Tibial artery (tissue), 4 donors: Measurements from ENCODE around the gene C17orf67.

Experiments
- DNase-seq, 2 donors: peaks; one replicate each; pipeline ENCODE4 v3.0.0-alpha.2; 2019
- H3K27ac ChIP-seq, 2 donors: fragments of 200-600 bp; sonication (generic) in 1 of 2; 1 replicate in 1 of 2; 2 replicates in 1 of 2; pipeline ENCODE4 v1.5.1; 2018 to 2019; ENCODE audit warnings: mild to moderate bottlenecking in 1 of 2
- H3K27me3 ChIP-seq, 2 donors: fragments of 200-600 bp; sonication (generic) in 1 of 2; one replicate each; pipeline versions ENCODE4 v1.5.1 to v1.6.0; 2016 to 2019
- H3K36me3 ChIP-seq, 3 donors: fragments of 200-600 bp; sonication (generic) in 2 of 3; one replicate each; pipeline ENCODE4 v1.5.1; 2016 to 2019; ENCODE audit warnings: mild to moderate bottlenecking in 2 of 3
- H3K4me1 ChIP-seq, 4 donors: fragments of 200-600 bp; sonication (generic) in 2 of 4; 1 replicate in 3 of 4; 2 replicates in 1 of 4; pipeline ENCODE4 v1.5.1; 2016 to 2019
- H3K4me3 ChIP-seq, 2 donors: fragments of 200-600 bp; sonication (generic) in 1 of 2; 1 replicate in 1 of 2; 2 replicates in 1 of 2; pipeline ENCODE4 v1.5.1; 2018 to 2019; ENCODE audit warnings: mild to moderate bottlenecking in 2 of 2
- H3K9me3 ChIP-seq, 3 donors: fragments of 200-600 bp; sonication (generic) in 1 of 3; one replicate each; pipeline ENCODE4 v1.5.1; 2016 to 2019
- CTCF ChIP-seq, 2 experiments: fragments of 200-600 bp in 1 of 2; fragments of 450-650 bp in 1 of 2; IDR thresholded peaks; one replicate each; pipeline ENCODE4 v1.5.1; 2017 to 2019; ENCODE audit warnings: antibody characterized with exemption in 2 of 2, mild to moderate bottlenecking in 1 of 2, moderate library complexity in 1 of 2
- intact Hi-C: fragments of 100-400 bp; cut with DNase I; formaldehyde crosslinking; loops from one replicate; pipeline ENCODE4 v1.15.0; 2023; ENCODE audit warnings: low total_unique reads

The C17orf67 gene

GRCh38 chr17:56821847-56822534, 11.7 kb downstream of the C17orf67 start:
- H3K9me3 ChIP-seq = no peaks in the 10 kb centered on the region
- no peak overlapping the region for H3K4me3 ChIP-seq
- intact Hi-C loops = loop anchor here (5.0 kb wide), 1 partner anchor 115 kb away; no protein-coding TSS in a partner anchor
- no peak overlapping the region for H3K27ac ChIP-seq
- DNase-seq = no peak
- H3K27me3 ChIP-seq = no peaks in the 10 kb centered on the region
- no peaks in the 10 kb centered on the region for H3K36me3 ChIP-seq
- peaks cover 0 to 4% (median 4%) of the 10 kb centered on the region in 4 donors for H3K4me1 ChIP-seq
- TF ChIP-seq CTCF (IDR thresholded peaks at IDR 0.05) = no peak

GRCh38 chr17:56820207-56820606, 13.5 kb downstream of the C17orf67 start:
- H3K4me1 ChIP-seq = peaks cover 0 to 4% (median 4%) of the 10 kb centered on the region in 4 donors
- intact Hi-C loops = loop anchor here (5.0 kb wide), 1 partner anchor 117 kb away; no protein-coding TSS in a partner anchor
- H3K27me3 ChIP-seq = no peaks in the 10 kb centered on the region
- H3K27ac ChIP-seq = no peak overlapping the region
- no peak overlapping the region for H3K4me3 ChIP-seq
- peaks cover 0 to 4% (median 0%) of the 10 kb centered on the region in 3 donors for H3K36me3 ChIP-seq
- DNase-seq = no peak
- H3K9me3 ChIP-seq = no peaks in the 10 kb centered on the region
- TF ChIP-seq CTCF (IDR thresholded peaks at IDR 0.05) = no peak

GRCh38 chr17:56819431-56820145, 14.1 kb downstream of the C17orf67 start:
- intact Hi-C loops = loop anchor here (5.0 kb wide), 1 partner anchor 118 kb away; no protein-coding TSS in a partner anchor
- H3K27me3 ChIP-seq = no peaks in the 10 kb centered on the region
- H3K4me1 ChIP-seq = peaks cover 0 to 4% (median 4%) of the 10 kb centered on the region in 4 donors
- TF ChIP-seq CTCF (IDR thresholded peaks at IDR 0.05) = peak; percentile 81 to 82
- DNase-seq = peak in 1 of 2 donors; percentile 64
- peaks cover 0 to 4% (median 0%) of the 10 kb centered on the region in 3 donors for H3K36me3 ChIP-seq
- H3K9me3 ChIP-seq = no peaks in the 10 kb centered on the region
- no peak overlapping the region for H3K27ac ChIP-seq
- no peak overlapping the region for H3K4me3 ChIP-seq

- no peak for TF ChIP-seq CTCF (IDR thresholded peaks at IDR 0.05)
- Histone ChIP-seq H3K36me3 (peaks cover 0 to 4% (median 0%) of the 10 kb centered on the region in 3 donors), H3K4me1 (peaks cover 0 to 4% (median 4%) of the 10 kb centered on the region in 4 donors), H3K27ac (no peak overlapping the region), H3K4me3 (no peak overlapping the region), H3K9me3 (no peaks in the 10 kb centered on the region), H3K27me3 (no peaks in the 10 kb centered on the region)
- DNase-seq = no peak
- intact Hi-C loops = no loop called here
These were observed 14.7 kb downstream of the C17orf67 start for GRCh38 chr17:56819030-56819429.

- H3K27ac ChIP-seq = no peak overlapping the region
- H3K4me3 ChIP-seq = no peak overlapping the region
- H3K36me3 ChIP-seq = peaks cover 0 to 4% (median 0%) of the 10 kb centered on the region in 3 donors
- TF ChIP-seq CTCF (IDR thresholded peaks at IDR 0.05) = no peak
- no peak for DNase-seq
- intact Hi-C loops = no loop called here
- no peaks in the 10 kb centered on the region for H3K9me3 ChIP-seq
- peaks cover 0 to 4% (median 4%) of the 10 kb centered on the region in 4 donors for H3K4me1 ChIP-seq
- no peaks in the 10 kb centered on the region for H3K27me3 ChIP-seq
These were observed 16.7 kb downstream of the C17orf67 start for GRCh38 chr17:56817066-56817465.
